Natural killer cell (primary cell): ENCODE data around the gene BIRC3. TPM values are rescaled to one million over a fixed set of nuclear protein-coding genes. Genes with fewer than 3 reads are reported as not detected.
A peak's percentile ranks its signal among the peaks of the same experiment; 100 is the strongest.

Experiments used
- ATAC-seq, 3 donors: fragments of 150-1000 bp in 2 of 3; fragments of 200-7000 bp in 1 of 3; cut with Tn5 transposase; 1 replicate in 1 of 3; 2 replicates in 2 of 3; pipeline ENCODE4 v1.10.0; 2021; ENCODE audit warnings: mild to moderate bottlenecking in 2 of 3, moderate library complexity in 2 of 3
- DNase-seq, 2 donors: peaks; one replicate each; pipeline versions ENCODE4 v3.0.0 to v3.0.0-alpha.2; 2013 to 2021; ENCODE audit warnings: mixed read lengths in 1 of 2
- H3K27ac ChIP-seq: one replicate; pipeline ENCODE4 v1.5.1; 2013; ENCODE audit warnings: mild to moderate bottlenecking, low read length
- H3K27me3 ChIP-seq: one replicate; pipeline ENCODE4 v1.6.1; 2013; ENCODE audit warnings: low read length; ENCODE audit not compliant: control insufficient read depth, insufficient read depth
- H3K36me3 ChIP-seq: one replicate; pipeline ENCODE4 v1.6.1; 2013; ENCODE audit warnings: low read length; ENCODE audit not compliant: control insufficient read depth, insufficient read depth
- H3K4me1 ChIP-seq: one replicate; pipeline ENCODE4 v1.6.1; 2013; ENCODE audit warnings: low read length; ENCODE audit not compliant: control insufficient read depth, insufficient read depth
- H3K4me3 ChIP-seq: one replicate; pipeline ENCODE4 v1.5.1; 2013; ENCODE audit warnings: low read length
- H3K9me3 ChIP-seq: one replicate; pipeline ENCODE4 v1.6.1; 2013; ENCODE audit warnings: low read length; ENCODE audit not compliant: control insufficient read depth, insufficient read depth
- H3K27ac Mint-ChIP-seq, 2 donors: one replicate each; pipeline ENCODE4 v1.8.0; 2022; ENCODE audit warnings: mild to moderate bottlenecking in 2 of 2, mixed read lengths in 2 of 2, moderate library complexity in 1 of 2
- H3K27me3 Mint-ChIP-seq, 2 donors: one replicate each; pipeline ENCODE4 v1.8.0; 2022; ENCODE audit warnings: low read depth in 2 of 2, mixed read lengths in 2 of 2
- H3K36me3 Mint-ChIP-seq: one replicate; pipeline ENCODE4 v1.8.0; 2022; ENCODE audit warnings: mixed read lengths
- H3K4me1 Mint-ChIP-seq, 2 donors: one replicate each; pipeline ENCODE4 v1.8.0; 2022; ENCODE audit warnings: mixed read lengths in 2 of 2
- H3K4me3 Mint-ChIP-seq: one replicate; pipeline ENCODE4 v1.8.0; 2022; ENCODE audit warnings: mild to moderate bottlenecking, moderate library complexity, mixed read lengths
- H3K9me3 Mint-ChIP-seq, 2 donors: one replicate each; pipeline ENCODE4 v1.8.0; 2022; ENCODE audit warnings: mixed read lengths in 2 of 2
- CTCF ChIP-seq: fragments of 200-600 bp; IDR thresholded peaks from one replicate; pipeline ENCODE4 v1.8.0; 2022; ENCODE audit warnings: antibody characterized with exemption
- WGBS: methylation state at CpG from one replicate; pipeline ENCODE4 v1.1.7; 2013; ENCODE audit warnings: missing lambda C conversion rate; ENCODE audit not compliant: insufficient coverage; 5-methylcytosine and 5-hydroxymethylcytosine counted together
- intact Hi-C: fragments of 100-400 bp; cut with micrococcal nuclease; formaldehyde crosslinking; loops from one replicate; pipeline ENCODE4 v1.14.2; 2022
- total RNA-seq, 4 donors: library from RNA; stranded (reverse); fragments of 120-200 nt in 1 of 4; gene quantifications; one replicate each; pipeline versions ENCODE4 v1.2.3 to v1.2.4, GENCODE V29; 2013 to 2022

Gene BIRC3
- total RNA-seq, 3 donors from 2014 or later (not counting 1 experiment from before 2014, with no cell fraction given): 14.2 to 92.3 (median 20.1) TPM

DNA sequence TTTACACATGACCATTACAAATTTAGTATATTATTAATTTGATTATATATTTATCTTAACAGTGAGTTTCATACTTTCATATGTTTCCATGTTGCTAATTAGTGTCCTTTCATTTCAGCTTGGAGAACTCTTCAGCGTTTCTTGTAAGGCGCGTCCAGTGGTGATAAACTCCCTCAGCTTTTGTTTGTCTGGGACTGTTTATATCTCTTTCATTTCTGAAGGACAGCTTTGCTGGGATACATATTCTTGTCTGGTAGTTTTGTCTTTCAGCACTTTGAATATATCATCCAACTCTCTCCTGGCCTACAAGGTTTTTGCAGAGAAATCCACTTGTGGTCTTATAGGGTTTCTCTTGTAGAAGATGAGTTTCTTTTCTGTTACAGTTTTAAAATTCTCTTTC lies 42.1 kb downstream of the BIRC3 start:
- peaks cover 13% of the 10 kb centered on the region for H3K4me1 ChIP-seq
- no peak for TF ChIP-seq CTCF
- H3K36me3 Mint-ChIP-seq: peaks cover 16% of the 10 kb centered on the region
- H3K27ac ChIP-seq: no peak overlapping the region
- intact Hi-C loops: no loop called here
- H3K4me3 ChIP-seq: no peak overlapping the region
- no peaks in the 10 kb centered on the region for H3K9me3 ChIP-seq
- 97% methylated on average over 3 of the region's 3 CpGs for WGBS
- no peak for DNase-seq
- no peaks in the 10 kb centered on the region for H3K9me3 Mint-ChIP-seq
- no peaks in the 10 kb centered on the region for H3K27me3 Mint-ChIP-seq
- no peak overlapping the region for H3K4me3 Mint-ChIP-seq
- peaks cover 31% of the 10 kb centered on the region for H3K36me3 ChIP-seq
- no peak for ATAC-seq
- H3K27me3 ChIP-seq: no peaks in the 10 kb centered on the region
- H3K4me1 Mint-ChIP-seq: peaks cover 35 to 38% of the 10 kb centered on the region in 2 donors
- H3K27ac Mint-ChIP-seq: no peak overlapping the region

DNA sequence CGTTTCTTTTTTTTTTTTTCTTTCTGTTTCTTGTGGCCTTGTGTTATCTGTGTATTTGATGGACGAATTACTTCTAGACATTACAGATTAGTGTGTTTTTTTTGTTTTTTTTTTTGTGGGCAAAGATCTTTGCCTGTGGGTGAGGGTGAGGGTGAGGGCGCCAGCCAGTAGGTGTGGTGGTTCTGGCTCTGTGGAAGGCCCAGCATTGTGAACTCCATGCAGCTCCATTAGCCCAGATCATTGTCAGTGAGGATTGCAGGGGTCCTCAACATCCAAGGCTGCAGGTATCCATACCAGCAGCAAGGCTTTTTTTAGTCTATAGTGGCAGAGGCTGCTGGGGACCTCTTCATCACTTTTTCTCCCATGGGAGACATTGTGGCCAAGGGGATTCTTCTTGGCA lies 43.4 kb downstream of the BIRC3 start:
- H3K4me3 Mint-ChIP-seq: peak overlapping the region; percentile 45
- H3K4me1 ChIP-seq: peaks cover 13% of the 10 kb centered on the region
- H3K4me3 ChIP-seq: no peak overlapping the region
- peak in 2 of 3 donors; percentile 36 to 54 for ATAC-seq
- peak in 1 of 2 donors; percentile 53 for DNase-seq
- H3K4me1 Mint-ChIP-seq: peaks cover 38 to 43% of the 10 kb centered on the region in 2 donors
- H3K36me3 ChIP-seq: peaks cover 44% of the 10 kb centered on the region
- H3K9me3 Mint-ChIP-seq: no peaks in the 10 kb centered on the region
- no peak for TF ChIP-seq CTCF
- WGBS: 62% methylated on average over 3 of the region's 3 CpGs
- no peak overlapping the region for H3K27ac ChIP-seq
- intact Hi-C loops: no loop called here
- peaks cover 26% of the 10 kb centered on the region for H3K36me3 Mint-ChIP-seq
- no peaks in the 10 kb centered on the region for H3K9me3 ChIP-seq
- H3K27me3 ChIP-seq: no peaks in the 10 kb centered on the region
- H3K27ac Mint-ChIP-seq: peak overlapping the region; percentile 30 to 59
- no peaks in the 10 kb centered on the region for H3K27me3 Mint-ChIP-seq

- Histone ChIP-seq H3K27ac (no peak overlapping the region), H3K4me3 (no peak overlapping the region), H3K9me3 (no peaks in the 10 kb centered on the region), H3K27me3 (no peaks in the 10 kb centered on the region), H3K4me1 (peaks cover 13% of the 10 kb centered on the region), H3K36me3 (peaks cover 47% of the 10 kb centered on the region)
- DNase-seq (peak in 1 of 2 donors; percentile 78), ATAC-seq (peak; percentile 31 to 56 (median 50))
- intact Hi-C loops: no loop called here
- 86% methylated on average over 5 of the region's 5 CpGs for WGBS
- Mint-ChIP-seq H3K4me3 (peak overlapping the region; percentile 45), H3K36me3 (peaks cover 32% of the 10 kb centered on the region), H3K4me1 (peaks cover 38 to 48% of the 10 kb centered on the region in 2 donors), H3K27ac (peak overlapping the region; percentile 30 to 59), H3K9me3 (no peaks in the 10 kb centered on the region), H3K27me3 (no peaks in the 10 kb centered on the region)
- no peak for TF ChIP-seq CTCF
Observed at GRCh38 chr11:102361086-102362031, 44.1 kb downstream of the BIRC3 start.
